Right lobe of liver (tissue), 6 donors: ENCODE measurements around the gene PES1. TPM values are rescaled to one million over a fixed set of nuclear protein-coding genes. Genes with fewer than 3 reads are reported as not detected.
"Not testable (repeated sequence)": the region's sequence is repeated elsewhere in the genome, so short reads cannot be mapped to it uniquely, and the experiment has no call there.

ENCODE experiments used
- ATAC-seq, 4 donors: fragments of 200-7000 bp; cut with Tn5 transposase; one replicate each; pipeline ENCODE4 v1.9.1; 2020; ENCODE audit warnings: mild to moderate bottlenecking in 4 of 4, moderate library complexity in 4 of 4
- DNase-seq, 3 donors: peaks; one replicate each; pipeline ENCODE4 v3.0.0-alpha.2; 2020
- H3K27ac ChIP-seq, 3 donors: fragments of 200-600 bp; one replicate each; pipeline ENCODE4 v1.8.0; 2022
- H3K27me3 ChIP-seq, 2 donors: fragments of 200-600 bp; one replicate each; pipeline ENCODE4 v1.8.0; 2022
- H3K36me3 ChIP-seq, 4 donors: fragments of 200-600 bp; sonication (generic) in 1 of 4; one replicate each; pipeline versions ENCODE4 v1.5.1 to v1.8.0; 2017 to 2022; ENCODE audit warnings: control low read depth in 1 of 4
- H3K4me1 ChIP-seq, 4 donors: fragments of 200-600 bp; sonication (generic) in 1 of 4; one replicate each; pipeline versions ENCODE4 v1.5.1 to v1.8.0; 2017 to 2022; ENCODE audit warnings: control low read depth in 1 of 4
- H3K4me3 ChIP-seq, 3 donors: fragments of 200-600 bp; one replicate each; pipeline ENCODE4 v1.8.0; 2022
- H3K9me3 ChIP-seq, 4 donors: fragments of 200-600 bp; sonication (generic) in 1 of 4; one replicate each; pipeline versions ENCODE4 v1.5.1 to v1.8.0; 2017 to 2022; ENCODE audit warnings: control low read depth in 1 of 4
- CTCF ChIP-seq, 4 donors: fragments of 200-600 bp in 3 of 4; fragments of 450-650 bp in 1 of 4; IDR thresholded peaks; one replicate each; pipeline versions ENCODE4 v1.5.1 to v1.8.0; 2016 to 2022; ENCODE audit warnings: antibody characterized with exemption in 4 of 4, mild to moderate bottlenecking in 2 of 4
- POLR2A ChIP-seq: fragments of 450-650 bp; IDR thresholded peaks from one replicate; pipeline ENCODE4 v1.6.1; 2017; ENCODE audit warnings: antibody characterized with exemption, mild to moderate bottlenecking
- WGBS: methylation state at CpG from one replicate; pipeline ENCODE4 v1.1.6; 2018; ENCODE audit warnings: low coverage, low lambda C conversion rate; ENCODE audit not compliant: insufficient coverage; ENCODE audit errors: missing lambda C conversion rate; 5-methylcytosine and 5-hydroxymethylcytosine counted together
- intact Hi-C, 2 donors: fragments of 100-400 bp; cut with DNase I; formaldehyde crosslinking; loops; one replicate each; pipeline versions ENCODE4 v1.11.2 to v1.14.1; 2022
- total RNA-seq, 6 experiments: library from RNA; depleted of rRNA in 2 of 6; stranded (reverse); fragments of >200 nt in 2 of 6; fragmentation: NEBNext Ultra II Directional in 3 of 6; extraction: Animal tissue kit (Norgen Biotek cat#: 25700) in 3 of 6; gene quantifications; one replicate each; pipeline versions ENCODE4 v1.1.0 to v1.2.4, GENCODE V29; 2016 to 2023
- donor health status: DM: no; HTN: yes; CAD: no.
- donor health status: DM: no; HTN: no; CAD: no.
- donor health status: DM: no; HTN: no; CAD: no.
- donor health status: DM: no; HTN: yes; CAD: no.
- donor health status: DM: no; HTN: yes; CAD: no.

PES1 gene
- total RNA-seq, 6 experiments from 2014 or later: 21.9 to 35.7 (median 31.4) TPM

- Histone ChIP-seq H3K27me3 (no peaks in the 10 kb centered on the region), H3K4me3 (peak overlapping the region; percentile 57 to 64 (median 59)), H3K4me1 (peaks cover 0 to 17% (median 8%) of the 10 kb centered on the region in 4 donors), H3K27ac (peak overlapping the region in 1 of 3 donors; percentile 54), H3K36me3 (no peaks in the 10 kb centered on the region), H3K9me3 (no peaks in the 10 kb centered on the region)
- TF ChIP-seq CTCF (IDR thresholded peaks at IDR 0.05): no peak
- ATAC-seq (peak in 3 of 4 donors; percentile 1 to 8 (median 4)), DNase-seq (peak in 2 of 3 donors; percentile 35 to 65)
- intact Hi-C loops: loop anchor here in 1 of 2 donors (10.0 kb wide), 1 partner anchor 118 kb away; no protein-coding TSS in a partner anchor
- WGBS: 63% methylated on average over 6 of the region's 45 CpGs
Observed at GRCh38 chr22:30636226-30637077, 44.7 kb upstream of the PES1 start.

- H3K4me1 ChIP-seq: peaks cover 0 to 17% (median 8%) of the 10 kb centered on the region in 4 donors
- TF ChIP-seq POLR2A (peak; percentile 59), CTCF (IDR thresholded peaks at IDR 0.05) (no peak)
- peak within 1 kb of the TSS; percentile 44 to 68 (median 63) for H3K27ac ChIP-seq
- no peaks in the 10 kb centered on the region for H3K27me3 ChIP-seq
- 4% methylated on average over 19 of the region's 75 CpGs for WGBS
- DNase-seq: peak; percentile 95 to 97 (median 96)
- H3K9me3 ChIP-seq: no peaks in the 10 kb centered on the region
- H3K4me3 ChIP-seq: peak within 1 kb of the TSS; percentile 57 to 64 (median 59)
- no peaks in the 10 kb centered on the region for H3K36me3 ChIP-seq
- peak; percentile 95 to 98 (median 96) for ATAC-seq
- intact Hi-C loops: loop anchor here in 1 of 2 donors (10.0 kb wide), 1 partner anchor 119 kb away; no protein-coding TSS in a partner anchor
Observed at GRCh38 chr22:30635273-30636225, 43.8 kb upstream of the PES1 start, which contains the start of gene SLC35E4. TSS of gene SLC35E4 (plus strand) at chr22:30635781. CDS start at chr22:30636451, 670 bp downstream.

GRCh38 chr22:30634471-30635233 is 42.9 kb upstream of the PES1 start:
- intact Hi-C loops: loop anchor here in 1 of 2 donors (10.0 kb wide), 1 partner anchor 120 kb away; no protein-coding TSS in a partner anchor
- H3K9me3 ChIP-seq: no peaks in the 10 kb centered on the region
- 12% methylated on average over 6 of the region's 29 CpGs for WGBS

GRCh38 chr22:30631469-30631868 is 39.8 kb upstream of the PES1 start:
- 87% methylated on average over 7 of the region's 31 CpGs for WGBS
- not testable (repeated sequence) for H3K9me3 ChIP-seq, DNase-seq, H3K36me3 ChIP-seq, H3K27me3 ChIP-seq, ATAC-seq, H3K27ac ChIP-seq, H3K4me3 ChIP-seq
- intact Hi-C loops: loop anchor here in 1 of 2 donors (10.0 kb wide), 1 partner anchor 123 kb away; no protein-coding TSS in a partner anchor
- peaks cover 0 to 14% (median 6%) of the 10 kb centered on the region in 4 donors for H3K4me1 ChIP-seq

More at GRCh38 chr22:30634471-30635233, 42.9 kb upstream of the PES1 start:
- ATAC-seq (peak; percentile 72 to 79 (median 76)), DNase-seq (peak; percentile 83 to 85 (median 85))
- H3K36me3 ChIP-seq: no peaks in the 10 kb centered on the region
- peak overlapping the region; percentile 44 to 68 (median 63) for H3K27ac ChIP-seq
- peaks cover 0 to 17% (median 8%) of the 10 kb centered on the region in 4 donors for H3K4me1 ChIP-seq
- TF ChIP-seq POLR2A (no peak), CTCF (IDR thresholded peaks at IDR 0.05) (peak; percentile 91 to 97 (median 94))
- peak overlapping the region in 1 of 3 donors; percentile 59 for H3K4me3 ChIP-seq
- H3K27me3 ChIP-seq: no peaks in the 10 kb centered on the region
